OCI-LY7 (cell line): Measurements from ENCODE around the gene CEP89. TPM values are rescaled to one million over a fixed set of nuclear protein-coding genes. Genes with fewer than 3 reads are reported as not detected.

ENCODE experiments used
- BruUV-seq: library from RNA; stranded (reverse); fragments of 400-500 nt; replicated peaks from 2 replicates; lab custom pipeline; 2021; lab: Mats Ljungman, UMichigan
- CTCF ChIA-PET: fragments of 300-600 bp; sonication (Branson Sonifier 250); formaldehyde crosslinking; loops from one replicate; lab custom pipeline; 2022; ENCODE audit warnings: antibody characterized with exemption; ENCODE audit not compliant: unreplicated experiment; lab: Charles Lee
- POLR2A ChIA-PET: fragments of 300-600 bp; sonication (Branson Sonifier 250); formaldehyde crosslinking; loops from one replicate; lab custom pipeline; 2022; ENCODE audit warnings: antibody characterized with exemption; lab: Charles Lee
- DNase-seq: peaks from one replicate; pipeline ENCODE4 v3.0.0-alpha.2; 2015; ENCODE audit warnings: low spot score
- H2AFZ ChIP-seq: fragments of 200-600 bp; sonication (generic), shearing (Covaris generic); 2 replicates; pipeline ENCODE4 v1.6.1; 2014; ENCODE audit warnings: mild to moderate bottlenecking, antibody characterized with exemption, low read length, moderate library complexity
- H3K27ac ChIP-seq: fragments of 200-600 bp; sonication (generic); 2 replicates; pipeline ENCODE4 v1.5.1; 2014; ENCODE audit warnings: mixed run types, low read depth, mild to moderate bottlenecking, moderate library complexity, low read length, inconsistent platforms; ENCODE audit not compliant: poor library complexity, severe bottlenecking
- H3K36me3 ChIP-seq: fragments of 200-600 bp; sonication (generic); 2 replicates; pipeline ENCODE4 v1.6.1; 2014; ENCODE audit warnings: mild to moderate bottlenecking, antibody characterized with exemption, low read length, moderate library complexity, mixed read lengths; ENCODE audit not compliant: insufficient read depth
- H3K4me1 ChIP-seq: fragments of 200-600 bp; sonication (generic); 2 replicates; pipeline ENCODE4 v1.5.1; 2014; ENCODE audit warnings: mild to moderate bottlenecking, low read length; ENCODE audit not compliant: insufficient read depth, poor library complexity, severe bottlenecking
- H3K4me2 ChIP-seq: fragments of 200-600 bp; sonication (generic); 2 replicates; pipeline ENCODE4 v1.6.1; 2014; ENCODE audit warnings: mild to moderate bottlenecking, low read length
- H3K4me3 ChIP-seq: fragments of 200-600 bp; sonication (generic); 2 replicates; pipeline ENCODE4 v1.5.1; 2014; ENCODE audit warnings: mild to moderate bottlenecking, low read depth, low read length; ENCODE audit not compliant: poor library complexity, severe bottlenecking
- H3K79me2 ChIP-seq: fragments of 200-600 bp; sonication (generic); 2 replicates; pipeline ENCODE4 v1.6.1; 2016; ENCODE audit warnings: low read depth, mild to moderate bottlenecking, low read length, moderate library complexity, mixed read lengths; ENCODE audit not compliant: insufficient read depth
- H3K9me2 ChIP-seq: fragments of 200-600 bp; sonication (generic); 2 replicates; pipeline ENCODE4 v1.6.1; 2016; ENCODE audit warnings: mild to moderate bottlenecking, low read length, mixed read lengths; ENCODE audit not compliant: insufficient read depth
- H3K9me3 ChIP-seq: fragments of 200-600 bp; sonication (generic); 2 replicates; pipeline ENCODE4 v1.6.1; 2014; ENCODE audit warnings: mild to moderate bottlenecking, mixed run types, low read length, mixed read lengths
- H4K20me1 ChIP-seq: fragments of 200-600 bp; sonication (generic); 2 replicates; pipeline ENCODE4 v1.6.1; 2014; ENCODE audit warnings: mild to moderate bottlenecking, antibody characterized with exemption, low read length, moderate library complexity, mixed read lengths; ENCODE audit not compliant: insufficient read depth
- CTCF ChIP-seq: fragments of 200-600 bp; sonication (generic); conservative IDR thresholded peaks from 2 replicates; pipeline ENCODE4 v1.5.1; 2014; ENCODE audit warnings: mild to moderate bottlenecking, antibody characterized with exemption, low read length, moderate library complexity, mixed read lengths
- EZH2phosphoT487 ChIP-seq: fragments of 200-600 bp; sonication (generic); IDR thresholded peaks from 2 replicates; pipeline ENCODE4 v1.6.1; 2018; ENCODE audit warnings: low read depth, borderline replicate concordance, mild to moderate bottlenecking, mixed run types, antibody characterized with exemption, low read length, moderate library complexity, mixed read lengths
- intact Hi-C: fragments of 100-400 bp; cut with micrococcal nuclease; formaldehyde crosslinking; loops from one replicate; pipeline ENCODE4 v1.10.0; 2022; ENCODE audit not compliant: unreplicated experiment
- total RNA-seq, 2 experiments: library from RNA; depleted of rRNA in 1 of 2; stranded (reverse); fragments of >200 nt in 1 of 2; shearing (Covaris generic) in 1 of 2; gene quantifications; 2 replicates each; pipeline ENCODE4 v1.2.3, GENCODE V29; 2014 to 2022

The CEP89 gene
- total RNA-seq, 2 experiments from 2014 or later: 15.8 to 20.6 TPM

GRCh38 chr19:32866061-32866460, 105.7 kb downstream of the CEP89 start:
- no peak overlapping the region for H3K4me2 ChIP-seq
- no peaks in the 10 kb centered on the region for H3K4me1 ChIP-seq
- TF ChIP-seq CTCF (no peak), EZH2phosphoT487 (no peak)
- H3K36me3 ChIP-seq: no peaks in the 10 kb centered on the region
- H3K9me3 ChIP-seq: no peaks in the 10 kb centered on the region
- DNase-seq: no peak
- intact Hi-C loops: no loop called here
- BruUV-seq: no TSS peak
- no peak overlapping the region for H3K4me3 ChIP-seq
- no peak overlapping the region for H3K27ac ChIP-seq
- no peaks in the 10 kb centered on the region for H3K79me2 ChIP-seq
- no peak overlapping the region for H2AFZ ChIP-seq
- POLR2A ChIA-PET: interaction anchor here (0.6 kb wide), 2 partner anchors 452 to 830 kb away, joined by 3 read pairs; no protein-coding TSS in a partner anchor
- no peaks in the 10 kb centered on the region for H3K9me2 ChIP-seq
- CTCF ChIA-PET: no interaction called here
- H4K20me1 ChIP-seq: no peaks in the 10 kb centered on the region

GRCh38 chr19:32865326-32865725, 106.4 kb downstream of the CEP89 start:
- no peaks in the 10 kb centered on the region for H3K9me2 ChIP-seq
- H3K79me2 ChIP-seq: no peaks in the 10 kb centered on the region
- TF ChIP-seq EZH2phosphoT487 (no peak), CTCF (no peak)
- ChIA-PET CTCF (no interaction called here), POLR2A (interaction anchor here (0.5 kb wide), 1 partner anchor 87 kb away, joined by 4 read pairs; no protein-coding TSS in a partner anchor)
- no peak overlapping the region for H3K27ac ChIP-seq
- BruUV-seq: no TSS peak
- no peaks in the 10 kb centered on the region for H3K9me3 ChIP-seq
- no peaks in the 10 kb centered on the region for H4K20me1 ChIP-seq
- H3K4me3 ChIP-seq: no peak overlapping the region
- H2AFZ ChIP-seq: no peak overlapping the region
- no peaks in the 10 kb centered on the region for H3K4me1 ChIP-seq
- no peak for DNase-seq
- no peaks in the 10 kb centered on the region for H3K36me3 ChIP-seq
- intact Hi-C loops: no loop called here
- H3K4me2 ChIP-seq: no peak overlapping the region

DNA sequence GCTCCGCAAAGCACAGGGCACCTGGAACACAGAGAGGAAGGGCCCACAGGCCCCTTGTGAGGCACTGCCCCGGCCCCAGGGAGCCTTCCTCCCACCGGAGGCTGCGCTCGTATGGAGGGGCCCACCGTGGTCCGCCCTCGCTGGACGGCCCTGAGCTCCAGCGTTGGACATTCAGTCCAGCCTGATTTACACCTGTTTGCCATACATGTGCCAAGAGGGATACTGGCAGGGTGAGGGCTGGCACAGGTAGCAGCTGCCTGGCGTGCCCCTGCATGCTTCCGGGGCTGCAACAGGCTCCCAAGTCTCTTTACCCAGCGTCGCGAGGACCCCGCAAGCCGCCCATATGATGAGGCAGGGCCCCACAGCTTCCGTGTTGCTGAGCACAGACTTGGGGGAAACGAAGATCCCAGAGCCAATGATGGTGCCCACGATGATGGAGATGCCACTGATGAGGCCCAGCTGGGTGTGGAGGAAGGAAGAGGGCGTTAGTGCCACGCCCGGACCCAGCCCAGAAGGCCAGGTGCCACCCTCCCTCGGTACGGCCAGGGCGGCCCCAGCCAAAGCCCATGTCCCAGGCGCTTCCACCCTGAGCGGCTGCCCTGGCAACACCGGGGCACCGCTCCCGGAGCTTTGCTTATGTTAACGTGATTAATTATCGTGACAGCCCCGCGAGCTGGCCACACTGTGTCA, 107.3 kb downstream of the CEP89 start:
- no TSS peak for BruUV-seq
- Histone ChIP-seq H3K4me2 (no peak overlapping the region), H2AFZ (no peak overlapping the region), H3K27ac (no peak overlapping the region), H3K9me3 (no peaks in the 10 kb centered on the region), H3K9me2 (no peaks in the 10 kb centered on the region), H4K20me1 (no peaks in the 10 kb centered on the region), H3K36me3 (no peaks in the 10 kb centered on the region), H3K4me1 (no peaks in the 10 kb centered on the region), H3K79me2 (no peaks in the 10 kb centered on the region), H3K4me3 (no peak overlapping the region)
- POLR2A ChIA-PET: interaction anchor here (0.5 to 0.8 kb wide), 2 partner anchors 86 to 191 kb away, joined by 3 to 4 read pairs; no protein-coding TSS in a partner anchor
- no peak for TF ChIP-seq EZH2phosphoT487
- no peak for TF ChIP-seq CTCF
- intact Hi-C loops: no loop called here
- CTCF ChIA-PET: no interaction called here
- no peak for DNase-seq
